ENCODE data around the gene NCAPG.

NCAPG gene, protein sequence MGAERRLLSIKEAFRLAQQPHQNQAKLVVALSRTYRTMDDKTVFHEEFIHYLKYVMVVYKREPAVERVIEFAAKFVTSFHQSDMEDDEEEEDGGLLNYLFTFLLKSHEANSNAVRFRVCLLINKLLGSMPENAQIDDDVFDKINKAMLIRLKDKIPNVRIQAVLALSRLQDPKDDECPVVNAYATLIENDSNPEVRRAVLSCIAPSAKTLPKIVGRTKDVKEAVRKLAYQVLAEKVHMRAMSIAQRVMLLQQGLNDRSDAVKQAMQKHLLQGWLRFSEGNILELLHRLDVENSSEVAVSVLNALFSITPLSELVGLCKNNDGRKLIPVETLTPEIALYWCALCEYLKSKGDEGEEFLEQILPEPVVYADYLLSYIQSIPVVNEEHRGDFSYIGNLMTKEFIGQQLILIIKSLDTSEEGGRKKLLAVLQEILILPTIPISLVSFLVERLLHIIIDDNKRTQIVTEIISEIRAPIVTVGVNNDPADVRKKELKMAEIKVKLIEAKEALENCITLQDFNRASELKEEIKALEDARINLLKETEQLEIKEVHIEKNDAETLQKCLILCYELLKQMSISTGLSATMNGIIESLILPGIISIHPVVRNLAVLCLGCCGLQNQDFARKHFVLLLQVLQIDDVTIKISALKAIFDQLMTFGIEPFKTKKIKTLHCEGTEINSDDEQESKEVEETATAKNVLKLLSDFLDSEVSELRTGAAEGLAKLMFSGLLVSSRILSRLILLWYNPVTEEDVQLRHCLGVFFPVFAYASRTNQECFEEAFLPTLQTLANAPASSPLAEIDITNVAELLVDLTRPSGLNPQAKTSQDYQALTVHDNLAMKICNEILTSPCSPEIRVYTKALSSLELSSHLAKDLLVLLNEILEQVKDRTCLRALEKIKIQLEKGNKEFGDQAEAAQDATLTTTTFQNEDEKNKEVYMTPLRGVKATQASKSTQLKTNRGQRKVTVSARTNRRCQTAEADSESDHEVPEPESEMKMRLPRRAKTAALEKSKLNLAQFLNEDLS

GRCh38 chr4:17810260-17811077 lies at the start of gene NCAPG, which contains the start of gene DCAF16:
NCAPG (plus strand) TSS chr4:17810979; CDS start chr4:17811078, 99 bp downstream.
DCAF16 (minus strand) TSS chr4:17810757; CDS start chr4:17804141, 6,616 bp downstream.
- DNase-seq (ENCODE audit: low read depth), result peak; percentile 94

- DNase-seq (ENCODE audit: low read depth), result no peak
These were observed 49.7 kb upstream of the NCAPG start for GRCh38 chr4:17761062-17761461.

GRCh38 chr4:17762726-17763125 lies 48.1 kb upstream of the NCAPG start:
- DNase-seq (ENCODE audit: low read depth), result no peak

- no peak for DNase-seq (ENCODE audit: low read depth)
These were observed 47.4 kb upstream of the NCAPG start for GRCh38 chr4:17763416-17763815.

DNA sequence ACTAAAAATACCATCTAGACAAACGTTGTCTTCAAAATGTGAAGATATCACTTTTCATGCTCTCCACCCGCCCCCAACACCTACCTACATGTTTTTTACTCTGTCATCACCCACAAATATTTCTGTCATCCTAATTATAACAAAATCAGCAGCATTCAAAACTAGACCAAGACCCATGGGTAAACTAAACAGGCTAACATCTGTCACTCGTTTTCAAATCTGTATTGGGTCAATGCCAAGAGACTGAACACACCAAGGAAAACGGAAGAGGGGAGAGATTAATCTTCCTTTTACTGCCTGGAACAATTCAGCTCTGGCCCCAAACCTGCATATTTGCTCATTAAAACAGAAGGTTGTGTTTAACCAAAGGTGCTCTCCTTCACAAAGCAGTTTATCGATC lies 46.8 kb upstream of the NCAPG start:
- DNase-seq (ENCODE audit: low read depth), result no peak

GRCh38 chr4:17765514-17766286 lies 45.1 kb upstream of the NCAPG start:
- DNase-seq (ENCODE audit: low read depth), result no peak

DNA sequence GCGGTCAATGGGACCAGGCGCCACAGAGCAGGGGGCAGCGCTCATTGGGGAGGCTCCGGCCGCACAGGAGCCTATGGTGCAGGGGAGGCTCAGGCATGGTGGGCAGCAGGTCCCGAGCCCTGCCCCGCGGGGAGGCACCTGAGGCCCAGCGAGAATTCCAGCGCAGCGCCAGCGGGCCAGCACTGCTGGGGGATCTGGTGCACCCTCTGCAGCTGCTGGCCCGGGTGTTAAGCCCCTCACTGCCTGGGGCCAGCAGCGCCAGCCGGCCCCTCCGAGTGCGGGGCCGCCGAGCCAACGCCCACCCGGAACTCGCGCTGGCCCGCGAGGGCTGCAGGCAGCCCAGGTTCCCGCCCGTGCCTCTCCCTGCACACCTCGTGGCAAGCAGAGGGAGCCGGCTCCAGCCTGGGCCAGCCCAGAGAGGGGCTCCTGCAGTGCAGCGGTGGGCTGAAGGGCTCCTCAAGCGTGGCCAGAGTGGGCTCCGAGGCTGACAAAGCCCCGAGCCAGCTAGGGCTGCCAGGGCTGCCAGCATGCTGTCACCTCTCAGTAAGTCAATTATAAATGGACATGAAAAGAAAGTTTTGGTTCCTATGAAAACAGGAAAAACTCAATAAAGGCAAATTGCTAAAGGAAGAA lies 43.8 kb upstream of the NCAPG start:
- no peak for DNase-seq (ENCODE audit: low read depth)

- DNase-seq (ENCODE audit: low read depth), result no peak
These were observed 41.2 kb upstream of the NCAPG start for GRCh38 chr4:17769406-17770174.

DNA sequence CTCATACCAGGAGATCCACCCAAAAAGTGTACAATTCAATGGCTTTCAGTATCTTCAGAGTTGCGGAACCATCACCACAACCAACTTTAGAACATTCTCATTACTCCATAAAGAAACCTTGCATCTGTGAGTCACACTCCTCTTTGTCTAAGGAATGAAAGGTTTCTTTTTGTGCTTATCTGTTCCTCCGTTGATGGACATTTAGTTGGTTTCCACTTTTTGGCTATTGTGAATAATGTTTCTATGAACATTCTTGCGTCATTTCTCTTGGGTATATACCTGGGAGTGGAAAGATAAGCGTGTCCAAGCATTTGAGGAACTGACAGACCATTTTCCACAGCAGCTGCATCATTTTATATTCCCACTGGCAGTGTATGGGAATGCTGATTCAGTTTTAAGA lies 39.9 kb upstream of the NCAPG start:
- DNase-seq (ENCODE audit: low read depth), result no peak

DNA sequence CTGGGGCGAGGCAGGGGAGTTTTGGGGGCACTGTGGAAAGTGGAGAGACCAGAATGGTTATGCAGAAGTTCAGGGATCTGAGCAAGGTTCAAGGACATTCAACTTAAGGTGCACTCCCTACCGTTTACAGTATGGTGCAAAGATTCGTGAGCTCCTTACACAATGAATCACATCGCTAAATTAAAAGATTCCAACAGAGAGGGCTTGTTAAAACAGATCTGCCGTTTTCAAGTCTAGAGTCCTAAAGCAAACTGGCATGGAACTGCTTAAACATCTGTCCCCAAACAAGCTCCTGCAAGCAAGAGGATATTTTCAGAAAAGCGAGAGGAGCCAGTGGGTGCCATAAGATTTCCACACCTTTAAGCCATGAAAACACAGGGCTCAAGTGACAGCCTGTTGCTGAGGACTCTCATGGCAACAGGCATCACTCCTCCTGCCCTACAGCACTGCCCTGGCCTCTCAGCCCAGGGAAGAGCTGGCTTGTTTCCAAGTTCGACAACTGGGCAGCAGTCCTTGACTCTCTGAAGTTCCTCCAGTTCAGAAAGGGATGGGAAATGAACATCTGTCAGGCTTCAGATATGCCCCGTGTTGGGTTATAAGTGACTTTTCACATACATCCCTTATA lies 39.4 kb upstream of the NCAPG start:
- DNase-seq (ENCODE audit: low read depth), result no peak

- no peak for DNase-seq (ENCODE audit: low read depth)
These were observed 37.6 kb upstream of the NCAPG start for GRCh38 chr4:17773135-17773698.

- DNase-seq (ENCODE audit: low read depth), result no peak
These were observed 32.3 kb upstream of the NCAPG start for GRCh38 chr4:17778431-17778830.

- DNase-seq (ENCODE audit: low read depth), result no peak
These were observed 30.1 kb upstream of the NCAPG start for GRCh38 chr4:17780501-17781299.

DNA sequence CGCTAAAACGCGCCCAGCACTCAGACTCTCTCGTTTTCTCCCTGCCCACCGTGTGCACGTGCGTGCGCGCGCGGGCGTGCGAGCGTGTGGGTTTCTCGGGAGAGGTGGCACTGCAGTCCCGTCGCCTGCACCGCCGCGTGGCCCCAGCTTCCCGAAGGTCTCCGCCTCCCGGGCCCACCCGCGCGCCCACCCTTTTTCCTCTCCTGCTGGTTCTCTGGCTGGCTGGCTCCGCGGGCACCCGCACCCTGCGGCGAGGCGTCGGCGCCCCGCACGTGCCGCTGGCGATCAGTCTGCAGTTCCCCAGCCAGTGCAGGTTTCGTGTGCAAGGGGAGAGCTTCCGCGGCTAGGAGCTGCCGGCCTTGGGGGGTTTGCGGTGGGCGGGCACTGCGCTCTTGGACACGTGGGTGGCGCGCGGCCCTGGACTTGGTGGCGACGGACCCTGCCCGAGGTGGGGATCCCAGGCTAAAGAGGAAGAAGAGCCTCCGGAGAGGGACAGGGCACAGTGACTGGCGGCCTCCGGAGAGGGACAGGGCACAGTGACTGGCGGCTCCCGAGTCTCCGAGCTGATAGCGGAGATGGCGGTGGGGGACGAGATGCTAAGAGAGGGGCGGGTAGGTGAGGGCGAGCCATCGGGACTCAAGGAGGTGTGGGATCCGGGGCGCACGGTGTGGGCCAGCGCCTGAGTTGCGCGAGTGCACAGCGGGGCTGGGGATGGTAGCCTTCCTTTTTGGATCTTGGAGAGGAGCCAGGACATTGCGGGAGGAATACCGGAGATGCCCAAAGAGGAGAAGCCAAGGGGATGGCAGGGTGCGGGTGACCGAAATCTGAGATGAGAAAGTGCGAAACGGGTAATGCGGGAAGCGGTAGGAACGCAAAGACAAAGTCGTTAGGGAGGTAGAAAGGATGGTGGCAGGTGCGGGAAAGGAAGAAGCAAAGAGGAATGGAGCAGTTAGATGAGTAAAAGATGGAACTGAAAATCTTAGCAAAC lies 29.2 kb upstream of the NCAPG start, which contains the start of gene FAM184B:
Gene FAM184B, minus strand, starts transcription at position 322 of the 988 bp plus-strand sequence. CDS start 322 bp downstream, outside the sequence.
- no peak for DNase-seq (ENCODE audit: low read depth)

DNA sequence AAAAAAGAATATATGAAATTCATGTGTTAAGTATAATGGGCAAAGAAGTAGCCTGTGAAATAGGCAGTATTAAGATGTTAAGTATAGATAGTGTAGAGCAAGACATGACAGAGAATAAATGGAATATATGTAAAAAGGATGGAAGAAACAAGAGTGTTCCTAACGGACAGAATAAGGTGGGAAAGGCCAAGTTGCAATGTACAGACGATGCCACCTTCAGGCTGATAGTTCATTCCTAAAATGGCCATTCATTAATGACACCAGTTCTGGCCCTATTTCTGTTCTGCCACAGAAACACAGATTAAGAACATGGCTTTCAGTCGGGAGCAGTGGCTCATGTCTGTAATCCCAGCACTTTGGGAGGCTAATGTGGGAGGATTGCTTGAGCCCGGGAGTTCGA lies 24.9 kb upstream of the NCAPG start:
- no peak for DNase-seq (ENCODE audit: low read depth)

- no peak for DNase-seq (ENCODE audit: low read depth)
These were observed 24.2 kb upstream of the NCAPG start for GRCh38 chr4:17786567-17786966.

GRCh38 chr4:17787315-17787714 lies 23.5 kb upstream of the NCAPG start:
- DNase-seq (ENCODE audit: low read depth), result no peak
